Suprapubic skin (tissue), 4 donors: ENCODE measurements around the gene PROZ.

Source experiments
- EP300 ChIP-seq: sonication (generic); formaldehyde crosslinking; IDR thresholded peaks from one replicate; pipeline ENCODE4 v1.6.1; 2017; ENCODE audit warnings: antibody characterized with exemption
- POLR2AphosphoS5 ChIP-seq, 3 donors: sonication (generic); formaldehyde crosslinking; IDR thresholded peaks; one replicate each; pipeline ENCODE4 v1.6.1; 2017; ENCODE audit warnings: antibody characterized with exemption in 3 of 3
- TF ChIP-seq, protein P1 (sequence below), 2 donors: fragments of 200-600 bp in 1 of 2; fragments of 450-650 bp in 1 of 2; sonication (generic) in 1 of 2; IDR thresholded peaks; one replicate each; pipeline ENCODE4 v1.5.1; 2016 to 2019; ENCODE audit warnings: antibody characterized with exemption in 2 of 2, mild to moderate bottlenecking in 1 of 2, moderate library complexity in 1 of 2

DNA sequence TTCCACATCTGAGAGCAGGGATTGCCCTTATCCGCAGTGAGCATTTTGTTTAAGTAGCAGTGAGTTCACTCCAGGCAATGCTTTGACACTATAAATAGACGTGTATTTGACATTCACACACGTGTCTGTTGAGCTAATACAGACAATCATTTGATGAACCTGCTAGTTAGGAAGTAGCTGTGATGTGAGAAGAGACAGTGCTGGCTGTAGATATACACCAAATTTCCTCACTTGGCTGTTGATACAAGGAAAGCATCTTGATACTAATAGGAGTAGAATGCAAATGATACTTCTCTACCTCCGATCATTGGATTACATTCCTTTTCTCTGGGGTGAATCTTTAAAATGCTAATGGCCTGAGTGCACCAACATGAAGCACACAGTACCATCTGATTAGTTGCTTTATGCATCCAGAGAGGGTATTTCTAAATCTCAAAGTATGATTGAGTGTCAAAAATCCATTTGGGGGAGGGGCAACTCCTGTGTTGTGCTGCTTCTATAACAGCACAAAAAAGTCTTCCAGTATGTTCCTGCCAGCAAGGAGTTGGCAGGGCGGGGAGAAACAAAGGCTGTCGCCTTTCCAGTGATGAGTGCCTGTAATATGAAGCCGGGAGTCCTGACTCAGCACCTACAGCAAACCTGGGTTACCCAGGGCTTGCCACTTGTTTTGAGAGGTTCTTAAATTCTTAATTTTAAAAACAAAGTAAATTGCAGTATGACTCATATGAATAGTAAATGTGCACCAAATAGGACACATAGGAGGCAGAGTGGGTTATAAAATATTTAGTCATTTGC lies 58.0 kb downstream of the PROZ start:
- TF ChIP-seq, protein P1, sequence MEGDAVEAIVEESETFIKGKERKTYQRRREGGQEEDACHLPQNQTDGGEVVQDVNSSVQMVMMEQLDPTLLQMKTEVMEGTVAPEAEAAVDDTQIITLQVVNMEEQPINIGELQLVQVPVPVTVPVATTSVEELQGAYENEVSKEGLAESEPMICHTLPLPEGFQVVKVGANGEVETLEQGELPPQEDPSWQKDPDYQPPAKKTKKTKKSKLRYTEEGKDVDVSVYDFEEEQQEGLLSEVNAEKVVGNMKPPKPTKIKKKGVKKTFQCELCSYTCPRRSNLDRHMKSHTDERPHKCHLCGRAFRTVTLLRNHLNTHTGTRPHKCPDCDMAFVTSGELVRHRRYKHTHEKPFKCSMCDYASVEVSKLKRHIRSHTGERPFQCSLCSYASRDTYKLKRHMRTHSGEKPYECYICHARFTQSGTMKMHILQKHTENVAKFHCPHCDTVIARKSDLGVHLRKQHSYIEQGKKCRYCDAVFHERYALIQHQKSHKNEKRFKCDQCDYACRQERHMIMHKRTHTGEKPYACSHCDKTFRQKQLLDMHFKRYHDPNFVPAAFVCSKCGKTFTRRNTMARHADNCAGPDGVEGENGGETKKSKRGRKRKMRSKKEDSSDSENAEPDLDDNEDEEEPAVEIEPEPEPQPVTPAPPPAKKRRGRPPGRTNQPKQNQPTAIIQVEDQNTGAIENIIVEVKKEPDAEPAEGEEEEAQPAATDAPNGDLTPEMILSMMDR (IDR thresholded peaks at IDR 0.05), result no peak
- TF ChIP-seq POLR2AphosphoS5 (IDR thresholded peaks at IDR 0.05), result no peak
- no peak for TF ChIP-seq EP300
